LNCAP (cell line): Measurements from ENCODE around the gene ZNF184.

Experiments
- TF ChIP-seq, protein P1 (sequence below): fragments of 450-650 bp; IDR thresholded peaks from 2 replicates; pipeline ENCODE4 v1.5.1; 2017; ENCODE audit warnings: mild to moderate bottlenecking

Gene ZNF184

DNA sequence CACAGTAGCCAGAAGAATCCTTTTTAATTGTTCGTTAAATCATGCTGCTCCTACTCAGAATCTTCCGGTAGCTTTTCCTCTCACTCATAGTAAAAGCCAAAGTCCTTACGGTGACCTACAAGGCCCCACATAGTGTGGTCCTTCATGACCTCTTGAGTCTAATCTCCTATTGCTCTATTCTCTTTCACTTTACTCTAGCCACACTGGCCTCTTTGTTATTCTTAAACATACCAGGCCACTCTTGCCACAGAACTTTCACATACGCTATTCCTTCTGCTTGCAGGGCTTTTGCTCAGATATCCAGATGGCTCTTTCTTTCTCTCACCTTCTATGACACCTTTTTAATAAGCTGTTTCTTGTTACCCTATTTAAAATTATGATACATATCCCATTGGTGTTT is 58.6 kb downstream of the ZNF184 start:
- TF ChIP-seq, protein P1, sequence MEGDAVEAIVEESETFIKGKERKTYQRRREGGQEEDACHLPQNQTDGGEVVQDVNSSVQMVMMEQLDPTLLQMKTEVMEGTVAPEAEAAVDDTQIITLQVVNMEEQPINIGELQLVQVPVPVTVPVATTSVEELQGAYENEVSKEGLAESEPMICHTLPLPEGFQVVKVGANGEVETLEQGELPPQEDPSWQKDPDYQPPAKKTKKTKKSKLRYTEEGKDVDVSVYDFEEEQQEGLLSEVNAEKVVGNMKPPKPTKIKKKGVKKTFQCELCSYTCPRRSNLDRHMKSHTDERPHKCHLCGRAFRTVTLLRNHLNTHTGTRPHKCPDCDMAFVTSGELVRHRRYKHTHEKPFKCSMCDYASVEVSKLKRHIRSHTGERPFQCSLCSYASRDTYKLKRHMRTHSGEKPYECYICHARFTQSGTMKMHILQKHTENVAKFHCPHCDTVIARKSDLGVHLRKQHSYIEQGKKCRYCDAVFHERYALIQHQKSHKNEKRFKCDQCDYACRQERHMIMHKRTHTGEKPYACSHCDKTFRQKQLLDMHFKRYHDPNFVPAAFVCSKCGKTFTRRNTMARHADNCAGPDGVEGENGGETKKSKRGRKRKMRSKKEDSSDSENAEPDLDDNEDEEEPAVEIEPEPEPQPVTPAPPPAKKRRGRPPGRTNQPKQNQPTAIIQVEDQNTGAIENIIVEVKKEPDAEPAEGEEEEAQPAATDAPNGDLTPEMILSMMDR = no peak

DNA sequence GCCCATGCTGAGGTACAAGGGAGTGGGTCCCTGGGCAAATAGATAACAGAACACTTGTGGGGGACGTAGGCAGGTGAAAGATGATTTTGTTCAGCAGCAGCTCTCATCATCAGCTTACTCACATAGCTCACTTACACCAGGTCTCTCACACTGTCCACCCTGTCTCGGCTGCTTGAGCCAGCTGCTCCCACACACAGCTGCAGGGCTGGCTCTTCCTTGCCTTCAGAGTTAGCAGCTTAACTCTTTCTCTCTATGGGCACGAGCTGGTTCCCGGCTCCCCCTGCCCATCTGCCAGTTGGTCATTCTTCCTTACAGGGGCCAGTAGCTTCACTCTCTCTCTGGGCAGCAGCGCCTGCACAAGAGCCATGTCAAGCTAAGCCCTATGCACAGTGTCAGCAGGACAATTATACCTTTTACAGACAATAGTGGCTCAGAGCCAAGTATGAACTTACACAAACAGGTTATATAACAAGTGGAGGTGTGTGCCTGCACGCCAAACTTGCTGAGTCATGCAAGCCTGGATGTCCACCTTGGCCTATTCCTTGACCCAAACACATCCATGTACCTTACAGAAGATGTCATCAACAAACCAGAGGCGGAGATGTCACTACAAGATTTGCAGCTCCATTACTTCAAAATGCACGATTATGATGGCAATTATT is 65.6 kb downstream of the ZNF184 start:
- TF ChIP-seq, protein P1 = no peak

DNA sequence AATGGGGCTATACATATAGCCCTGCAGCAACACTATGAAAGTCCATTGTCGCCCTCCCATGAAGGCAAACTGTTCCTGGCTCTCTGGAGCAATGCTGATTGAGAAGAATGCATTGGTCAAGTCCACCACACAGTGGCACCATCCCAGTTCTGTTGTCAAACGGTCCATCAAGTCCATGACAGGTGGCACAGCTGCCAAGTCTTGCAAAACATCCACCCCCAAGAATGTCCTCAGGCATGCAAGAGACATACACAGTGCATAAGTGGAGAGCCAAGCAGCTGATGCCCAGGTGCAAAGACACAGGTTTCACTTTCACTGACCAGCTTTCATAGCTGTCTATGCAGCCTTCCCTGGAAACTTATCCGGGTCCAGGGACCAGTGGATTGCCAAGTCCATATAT is 66.8 kb downstream of the ZNF184 start:
- TF ChIP-seq, protein P1 = no peak

DNA sequence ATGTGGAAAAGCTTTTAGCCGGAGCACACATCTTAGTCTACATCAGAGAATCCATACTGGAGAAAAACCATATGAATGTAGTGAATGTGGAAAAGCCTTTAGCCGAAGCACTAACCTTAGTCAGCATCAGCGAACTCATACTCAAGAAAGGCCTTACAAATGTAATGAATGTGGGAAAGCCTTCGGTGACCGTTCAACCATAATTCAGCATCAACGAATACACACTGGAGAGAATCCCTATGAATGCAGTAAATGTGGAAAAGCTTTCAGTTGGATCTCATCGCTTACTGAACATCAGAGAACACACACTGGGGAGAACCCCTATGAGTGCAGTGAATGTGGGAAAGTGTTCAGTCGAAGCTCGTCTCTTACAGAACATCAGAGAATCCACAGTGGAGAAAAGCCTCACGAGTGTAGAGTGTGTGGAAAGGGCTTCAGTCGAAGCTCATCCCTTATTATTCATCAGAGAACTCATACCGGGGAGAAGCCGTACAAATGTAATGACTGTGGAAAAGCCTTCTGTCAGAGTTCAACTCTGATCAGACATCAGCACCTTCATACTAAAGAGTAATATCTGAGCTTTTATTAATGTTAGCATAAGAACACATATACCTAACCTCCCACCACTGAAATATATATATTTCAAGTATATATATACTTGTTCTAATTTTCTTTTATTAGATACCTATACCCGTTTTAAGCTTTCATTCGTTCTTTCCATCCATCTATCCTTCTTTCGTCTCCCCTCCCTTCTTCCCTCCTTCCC is 71.8 kb downstream of the ZNF184 start:
- TF ChIP-seq, protein P1 = no peak
